Activated CD8-positive, alpha-beta T cell treated with anti-CD3 and anti-CD28 coated beads for 36 hours (primary cell): ENCODE results near the gene CYBB. TPM values are rescaled to one million over a fixed set of nuclear protein-coding genes. Genes with fewer than 3 reads are reported as not detected.

Experiments used
- ATAC-seq: fragments of 200-7000 bp; cut with Tn5 transposase; one replicate; pipeline ENCODE4 v1.10.0; 2021; ENCODE audit warnings: mild to moderate bottlenecking, moderate library complexity
- CTCF ChIA-PET: fragments of 350-600 bp; sonication (Branson Sonifier 250); formaldehyde crosslinking; loops from one replicate; lab custom pipeline; 2021; ENCODE audit warnings: antibody characterized with exemption; lab: Charles Lee
- POLR2A ChIA-PET: fragments of 350-600 bp; sonication (Branson Sonifier 250); formaldehyde crosslinking; loops from one replicate; lab custom pipeline; 2021; ENCODE audit warnings: antibody characterized with exemption; lab: Charles Lee
- DNase-seq: peaks from one replicate; pipeline ENCODE4 v3.0.0-alpha.2; 2020
- H3K27ac Mint-ChIP-seq: one replicate; pipeline ENCODE4 v1.8.0; 2021; ENCODE audit warnings: mild to moderate bottlenecking, mixed read lengths
- H3K27me3 Mint-ChIP-seq: one replicate; pipeline ENCODE4 v1.8.0; 2021; ENCODE audit warnings: mixed read lengths
- H3K36me3 Mint-ChIP-seq: one replicate; pipeline ENCODE4 v1.8.0; 2021; ENCODE audit warnings: low read depth, mixed read lengths
- H3K4me1 Mint-ChIP-seq: one replicate; pipeline ENCODE4 v1.8.0; 2021; ENCODE audit warnings: low read depth, mixed read lengths
- H3K4me3 Mint-ChIP-seq: one replicate; pipeline ENCODE4 v1.8.0; 2021; ENCODE audit warnings: mild to moderate bottlenecking, moderate library complexity, mixed read lengths
- H3K9me3 Mint-ChIP-seq: one replicate; pipeline ENCODE4 v1.8.0; 2021; ENCODE audit warnings: mixed read lengths
- CTCF ChIP-seq: fragments of 200-600 bp; IDR thresholded peaks from one replicate; pipeline ENCODE4 v1.8.0; 2022; ENCODE audit warnings: antibody characterized with exemption, mild to moderate bottlenecking
- intact Hi-C: fragments of 100-400 bp; cut with micrococcal nuclease; formaldehyde crosslinking; loops from one replicate; pipeline ENCODE4 v1.10.0; 2022
- total RNA-seq, 2 experiments: library from RNA; stranded (reverse); gene quantifications; one replicate each; pipeline ENCODE4 v1.2.3, GENCODE V29; 2021

CYBB gene
- total RNA-seq, 2 experiments from 2014 or later: 0.07 to 0.25 TPM

DNA sequence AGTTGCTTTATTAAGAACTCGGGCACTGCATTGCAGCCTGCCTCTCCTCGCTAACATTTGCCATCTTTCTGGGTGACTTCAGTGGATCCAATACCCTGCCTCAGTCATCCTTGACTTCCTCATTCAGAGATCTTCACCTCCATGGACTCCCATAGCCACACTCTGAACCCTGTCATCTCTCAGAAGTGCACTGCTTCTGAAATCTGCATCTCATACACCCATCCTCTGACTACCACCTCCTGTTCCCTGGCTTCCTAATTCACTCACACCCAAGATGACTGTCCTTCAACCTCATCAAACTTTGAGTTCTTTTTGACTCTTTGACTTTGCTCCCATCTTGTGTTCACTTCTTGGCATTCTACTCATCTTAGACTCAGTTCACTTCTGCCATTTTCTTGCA, 25.3 kb upstream of the CYBB start:
- ATAC-seq: peak; percentile 59

GRCh38 chrX:37755025-37755424, 24.8 kb upstream of the CYBB start:
- TF ChIP-seq CTCF: no peak
- Mint-ChIP-seq H3K27me3 (no peaks in the 10 kb centered on the region), H3K27ac (no peak overlapping the region), H3K4me1 (peaks cover 16% of the 10 kb centered on the region), H3K36me3 (no peaks in the 10 kb centered on the region), H3K4me3 (no peak overlapping the region), H3K9me3 (peaks cover 3% of the 10 kb centered on the region)
- intact Hi-C loops: no loop called here
- ChIA-PET POLR2A (no interaction called here), CTCF (interaction anchor here (3.6 kb wide), 1 partner anchor 10 kb away, joined by 18 read pairs; no protein-coding TSS in a partner anchor)
- ATAC-seq (peak; percentile 74), DNase-seq (peak; percentile 30)

More for the DNA sequence above, 25.3 kb upstream of the CYBB start:
- Mint-ChIP-seq H3K4me1 (peaks cover 16% of the 10 kb centered on the region), H3K27me3 (no peaks in the 10 kb centered on the region), H3K9me3 (peaks cover 3% of the 10 kb centered on the region), H3K4me3 (no peak overlapping the region), H3K36me3 (no peaks in the 10 kb centered on the region), H3K27ac (no peak overlapping the region)
- intact Hi-C loops: no loop called here
- DNase-seq: no peak
- ChIA-PET CTCF (interaction anchor here (3.6 kb wide), 1 partner anchor 9 kb away, joined by 18 read pairs; no protein-coding TSS in a partner anchor), POLR2A (no interaction called here)
- TF ChIP-seq CTCF: no peak

- ChIA-PET CTCF (interaction anchor here (1.3 to 3.6 kb wide), 2 partner anchors 12 to 68 kb away, joined by 3 to 18 read pairs; no protein-coding TSS in a partner anchor), POLR2A (no interaction called here)
- ATAC-seq (no peak), DNase-seq (no peak)
- Mint-ChIP-seq H3K9me3 (no peaks in the 10 kb centered on the region), H3K4me1 (peaks cover 13% of the 10 kb centered on the region), H3K27me3 (no peaks in the 10 kb centered on the region), H3K36me3 (no peaks in the 10 kb centered on the region), H3K4me3 (no peak overlapping the region), H3K27ac (no peak overlapping the region)
- intact Hi-C loops: no loop called here
- no peak for TF ChIP-seq CTCF
Observed at GRCh38 chrX:37757082-37757481, 22.8 kb upstream of the CYBB start.

DNA sequence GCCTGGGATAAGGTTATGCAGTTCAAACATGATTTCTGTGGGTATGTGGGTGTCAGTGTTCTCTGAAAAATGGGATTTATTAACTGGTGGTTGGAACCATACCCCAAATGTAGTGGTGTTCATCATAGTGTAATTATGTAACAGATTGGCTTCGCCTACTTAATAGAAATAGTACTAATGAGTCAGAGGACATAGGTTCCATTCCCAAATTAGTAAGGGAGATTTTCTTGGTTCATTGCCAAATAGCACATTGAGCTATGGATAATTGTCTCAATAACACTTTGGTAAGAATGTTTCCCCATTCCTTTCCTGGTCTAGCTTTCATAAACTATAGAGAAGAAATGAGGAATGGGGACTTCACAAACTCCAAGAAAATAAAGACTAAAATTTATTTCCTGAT, 20.5 kb upstream of the CYBB start:
- no peak overlapping the region for H3K27ac Mint-ChIP-seq
- H3K27me3 Mint-ChIP-seq: no peaks in the 10 kb centered on the region
- H3K4me3 Mint-ChIP-seq: no peak overlapping the region
- H3K4me1 Mint-ChIP-seq: peaks cover 15% of the 10 kb centered on the region
- DNase-seq (no peak), ATAC-seq (no peak)
- no peak for TF ChIP-seq CTCF
- no peaks in the 10 kb centered on the region for H3K9me3 Mint-ChIP-seq
- no peaks in the 10 kb centered on the region for H3K36me3 Mint-ChIP-seq
- ChIA-PET CTCF (no interaction called here), POLR2A (no interaction called here)
- intact Hi-C loops: no loop called here

DNA sequence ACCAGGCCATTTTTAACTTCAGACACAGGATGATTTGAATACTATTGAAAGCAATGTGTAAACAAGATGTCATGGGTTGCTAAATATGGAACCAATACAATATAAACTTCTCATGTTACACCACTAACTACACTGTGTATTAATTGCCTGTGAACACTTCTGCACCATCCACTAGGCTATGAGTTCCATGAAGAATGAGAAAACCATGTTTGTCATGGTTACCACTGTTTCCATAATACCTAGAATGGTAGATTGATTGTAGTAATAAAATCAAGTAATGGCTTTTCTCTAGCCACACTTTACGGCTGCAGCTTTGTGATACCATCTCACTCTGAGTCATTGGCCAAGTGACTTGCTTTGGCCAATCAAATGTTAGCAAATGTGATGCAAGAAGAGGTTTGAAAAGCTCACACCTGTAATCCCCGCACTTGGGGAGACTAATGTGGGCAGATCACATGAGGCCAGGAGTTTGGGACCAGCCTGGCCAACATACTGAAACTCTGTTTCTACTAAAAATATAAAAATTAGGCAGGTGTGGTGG, 19.9 kb upstream of the CYBB start:
- TF ChIP-seq CTCF: no peak
- no peak overlapping the region for H3K27ac Mint-ChIP-seq
- ATAC-seq (peak; percentile 68), DNase-seq (peak; percentile 7)
- ChIA-PET POLR2A (no interaction called here), CTCF (interaction anchor here (1.2 kb wide), 1 partner anchor 65 kb away, joined by 4 read pairs; no protein-coding TSS in a partner anchor)
- intact Hi-C loops: no loop called here
- H3K36me3 Mint-ChIP-seq: no peaks in the 10 kb centered on the region
- peaks cover 15% of the 10 kb centered on the region for H3K4me1 Mint-ChIP-seq
- H3K4me3 Mint-ChIP-seq: no peak overlapping the region
- H3K27me3 Mint-ChIP-seq: no peaks in the 10 kb centered on the region
- H3K9me3 Mint-ChIP-seq: no peaks in the 10 kb centered on the region
